ENCODE data around the gene PEF1. TPM values are rescaled to one million over a fixed set of nuclear protein-coding genes. Genes with fewer than 3 reads are reported as not detected.

The PEF1 gene
- total and polyA plus RNA-seq, 4 donors = 75.1 to 103 (median 80.8) TPM

DNA sequence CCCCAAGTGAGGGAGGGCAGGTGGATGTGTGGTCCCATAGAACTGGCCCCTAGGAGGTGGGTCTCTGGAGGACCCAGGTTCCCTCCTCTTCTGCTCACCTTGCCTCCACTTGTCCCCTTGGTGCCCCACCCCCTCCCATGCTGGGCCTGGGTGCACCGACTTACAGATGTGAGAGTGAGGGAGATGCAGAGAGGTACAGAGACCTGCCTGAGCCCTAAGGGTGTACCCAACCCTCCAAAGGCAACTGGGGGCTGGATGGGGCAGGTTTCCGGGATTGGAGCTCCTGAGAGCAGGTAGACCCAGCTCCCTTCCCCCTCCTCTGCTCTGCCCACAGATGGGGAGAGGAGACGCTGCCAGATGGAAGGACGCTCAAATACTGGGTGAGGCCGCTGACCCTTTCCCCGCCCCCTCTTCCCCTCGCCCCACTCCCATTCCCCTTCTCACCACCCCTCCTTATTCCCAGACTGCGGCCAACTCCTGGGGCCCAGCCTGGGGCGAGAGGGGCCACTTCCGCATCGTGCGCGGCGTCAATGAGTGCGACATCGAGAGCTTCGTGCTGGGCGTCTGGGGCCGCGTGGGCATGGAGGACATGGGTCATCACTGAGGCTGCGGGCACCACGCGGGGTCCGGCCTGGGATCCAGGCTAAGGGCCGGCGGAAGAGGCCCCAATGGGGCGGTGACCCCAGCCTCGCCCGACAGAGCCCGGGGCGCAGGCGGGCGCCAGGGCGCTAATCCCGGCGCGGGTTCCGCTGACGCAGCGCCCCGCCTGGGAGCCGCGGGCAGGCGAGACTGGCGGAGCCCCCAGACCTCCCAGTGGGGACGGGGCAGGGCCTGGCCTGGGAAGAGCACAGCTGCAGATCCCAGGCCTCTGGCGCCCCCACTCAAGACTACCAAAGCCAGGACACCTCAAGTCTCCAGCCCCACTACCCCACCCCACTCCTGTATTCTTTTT is 58.0 kb downstream of the PEF1 start:
- no peak overlapping the region for H3K27ac ChIP-seq (ENCODE audit: low read depth in 1 of 2, low read length in 1 of 2)
- ATAC-seq (ENCODE audit: insufficient read depth, low FRiP score) (no peak), DNase-seq (no peak)
- no peaks in the 10 kb centered on the region for H3K9me3 ChIP-seq (ENCODE audit: control insufficient read depth in 4 of 4, insufficient read depth in 3 of 4, low read length in 3 of 4)
- WGBS, 2 donors = 80 to 82% methylated on average over 43 to 47 of the region's 47 CpGs
- TF ChIP-seq, protein P1, sequence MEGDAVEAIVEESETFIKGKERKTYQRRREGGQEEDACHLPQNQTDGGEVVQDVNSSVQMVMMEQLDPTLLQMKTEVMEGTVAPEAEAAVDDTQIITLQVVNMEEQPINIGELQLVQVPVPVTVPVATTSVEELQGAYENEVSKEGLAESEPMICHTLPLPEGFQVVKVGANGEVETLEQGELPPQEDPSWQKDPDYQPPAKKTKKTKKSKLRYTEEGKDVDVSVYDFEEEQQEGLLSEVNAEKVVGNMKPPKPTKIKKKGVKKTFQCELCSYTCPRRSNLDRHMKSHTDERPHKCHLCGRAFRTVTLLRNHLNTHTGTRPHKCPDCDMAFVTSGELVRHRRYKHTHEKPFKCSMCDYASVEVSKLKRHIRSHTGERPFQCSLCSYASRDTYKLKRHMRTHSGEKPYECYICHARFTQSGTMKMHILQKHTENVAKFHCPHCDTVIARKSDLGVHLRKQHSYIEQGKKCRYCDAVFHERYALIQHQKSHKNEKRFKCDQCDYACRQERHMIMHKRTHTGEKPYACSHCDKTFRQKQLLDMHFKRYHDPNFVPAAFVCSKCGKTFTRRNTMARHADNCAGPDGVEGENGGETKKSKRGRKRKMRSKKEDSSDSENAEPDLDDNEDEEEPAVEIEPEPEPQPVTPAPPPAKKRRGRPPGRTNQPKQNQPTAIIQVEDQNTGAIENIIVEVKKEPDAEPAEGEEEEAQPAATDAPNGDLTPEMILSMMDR (IDR thresholded peaks at IDR 0.05; ENCODE audit: control extremely low read depth, extremely low read depth) = no peak
- H3K4me3 ChIP-seq = no peak overlapping the region
- peaks cover 8 to 41% (median 17%) of the 10 kb centered on the region in 5 donors for H3K4me1 ChIP-seq (ENCODE audit: control insufficient read depth in 5 of 5, insufficient read depth in 5 of 5, low read length in 5 of 5)
- H3K27me3 ChIP-seq (ENCODE audit: control insufficient read depth in 3 of 3, insufficient read depth in 3 of 3, low read length in 2 of 3) = no peaks in the 10 kb centered on the region
- H3K9ac ChIP-seq (ENCODE audit: insufficient read depth in 1 of 2, low read length in 2 of 2) = no peak overlapping the region
- H3K36me3 ChIP-seq (ENCODE audit: control insufficient read depth in 4 of 4, insufficient read depth in 4 of 4, low read length in 4 of 4) = peaks cover 0 to 20% (median 0%) of the 10 kb centered on the region in 4 donors

DNA sequence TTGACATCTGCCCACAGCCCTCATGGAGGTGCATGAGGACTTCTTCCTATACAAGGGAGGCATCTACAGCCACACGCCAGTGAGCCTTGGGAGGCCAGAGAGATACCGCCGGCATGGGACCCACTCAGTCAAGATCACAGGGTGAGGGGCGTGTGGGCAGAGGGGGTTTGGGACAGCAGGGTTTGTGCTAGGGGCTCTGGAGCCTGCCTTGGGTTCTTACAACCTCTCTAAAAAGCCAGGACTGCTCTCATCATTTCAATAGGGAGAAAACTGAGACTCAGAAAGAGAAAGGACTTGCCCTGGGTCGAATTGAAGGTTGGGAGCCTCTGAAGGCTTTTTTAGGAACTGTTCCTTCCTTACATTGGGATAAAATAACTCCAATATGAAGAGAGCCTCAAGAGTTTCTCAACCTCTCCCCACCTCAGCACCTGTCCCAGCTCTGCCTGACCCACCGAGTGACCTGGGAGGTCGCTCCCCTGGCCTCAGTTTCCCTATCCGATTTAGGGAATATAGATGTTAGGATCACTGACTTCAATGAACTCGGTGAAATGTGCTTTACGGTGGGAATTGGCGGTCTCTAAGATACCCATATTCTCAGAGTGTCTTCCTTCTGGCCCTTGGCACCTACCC is 58.8 kb downstream of the PEF1 start:
- no peak overlapping the region for H3K9ac ChIP-seq (ENCODE audit: insufficient read depth in 1 of 2, low read length in 2 of 2)
- 91 to 93% methylated on average over 11 of the region's 11 CpGs for WGBS, 2 donors
- ATAC-seq (ENCODE audit: insufficient read depth, low FRiP score) = no peak

DNA sequence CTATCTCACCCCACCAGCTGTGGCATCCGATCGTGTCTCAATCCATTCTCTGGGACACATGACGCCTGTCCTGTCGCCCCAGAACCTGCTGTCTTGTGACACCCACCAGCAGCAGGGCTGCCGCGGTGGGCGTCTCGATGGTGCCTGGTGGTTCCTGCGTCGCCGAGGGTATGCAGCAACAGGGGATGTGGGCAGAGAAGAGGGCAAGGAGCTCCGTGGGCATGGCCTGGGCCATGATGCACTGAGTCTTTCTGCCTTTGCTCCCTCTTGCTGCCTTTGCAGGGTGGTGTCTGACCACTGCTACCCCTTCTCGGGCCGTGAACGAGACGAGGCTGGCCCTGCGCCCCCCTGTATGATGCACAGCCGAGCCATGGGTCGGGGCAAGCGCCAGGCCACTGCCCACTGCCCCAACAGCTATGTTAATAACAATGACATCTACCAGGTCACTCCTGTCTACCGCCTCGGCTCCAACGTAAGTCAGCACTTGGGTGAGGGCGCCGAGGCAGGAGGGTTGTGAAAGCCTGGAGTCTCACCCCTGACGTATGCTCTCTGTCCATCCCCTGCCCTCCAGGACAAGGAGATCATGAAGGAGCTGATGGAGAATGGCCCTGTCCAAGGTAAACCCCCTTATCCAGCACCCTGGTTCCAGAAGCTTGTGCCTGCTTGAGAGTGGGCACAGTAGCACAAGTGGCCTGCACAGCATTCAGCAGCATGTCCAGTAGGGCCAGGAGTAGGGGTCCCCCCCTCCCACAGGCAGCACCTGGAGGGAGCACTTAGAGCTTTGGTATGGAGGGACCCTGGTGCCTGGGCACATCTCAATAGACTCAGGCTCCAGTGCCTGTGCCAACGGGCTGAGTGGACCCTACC is 59.6 kb downstream of the PEF1 start:
- H3K27me3 ChIP-seq (ENCODE audit: control insufficient read depth in 3 of 3, insufficient read depth in 3 of 3, low read length in 2 of 3) = no peaks in the 10 kb centered on the region
- ATAC-seq (ENCODE audit: insufficient read depth, low FRiP score) (no peak), DNase-seq (no peak)
- no peaks in the 10 kb centered on the region for H3K9me3 ChIP-seq (ENCODE audit: control insufficient read depth in 4 of 4, insufficient read depth in 3 of 4, low read length in 3 of 4)
- no peak overlapping the region for H3K4me3 ChIP-seq
- no peak overlapping the region for H3K9ac ChIP-seq (ENCODE audit: insufficient read depth in 1 of 2, low read length in 2 of 2)
- WGBS, 2 donors = 90 to 91% methylated on average over 27 of the region's 27 CpGs
- peaks cover 0 to 20% (median 0%) of the 10 kb centered on the region in 4 donors for H3K36me3 ChIP-seq (ENCODE audit: control insufficient read depth in 4 of 4, insufficient read depth in 4 of 4, low read length in 4 of 4)
- peak overlapping the region; percentile 40 to 58 for H3K27ac ChIP-seq (ENCODE audit: low read depth in 1 of 2, low read length in 1 of 2)
- H3K4me1 ChIP-seq (ENCODE audit: control insufficient read depth in 5 of 5, insufficient read depth in 5 of 5, low read length in 5 of 5) = peaks cover 13 to 45% (median 20%) of the 10 kb centered on the region in 5 donors
- TF ChIP-seq, protein P1 (IDR thresholded peaks at IDR 0.05; ENCODE audit: control extremely low read depth, extremely low read depth) = no peak

More for the DNA sequence above, 58.8 kb downstream of the PEF1 start:
- Histone ChIP-seq H3K9me3 (ENCODE audit: control insufficient read depth in 4 of 4, insufficient read depth in 3 of 4, low read length in 3 of 4) (no peaks in the 10 kb centered on the region), H3K27me3 (ENCODE audit: control insufficient read depth in 3 of 3, insufficient read depth in 3 of 3, low read length in 2 of 3) (no peaks in the 10 kb centered on the region), H3K4me3 (no peak overlapping the region), H3K4me1 (ENCODE audit: control insufficient read depth in 5 of 5, insufficient read depth in 5 of 5, low read length in 5 of 5) (peaks cover 10 to 44% (median 17%) of the 10 kb centered on the region in 5 donors), H3K36me3 (ENCODE audit: control insufficient read depth in 4 of 4, insufficient read depth in 4 of 4, low read length in 4 of 4) (peaks cover 0 to 20% (median 0%) of the 10 kb centered on the region in 4 donors), H3K27ac (ENCODE audit: low read depth in 1 of 2, low read length in 1 of 2) (peak overlapping the region; percentile 4 to 37)
- no peak for DNase-seq
- TF ChIP-seq, protein P1 (IDR thresholded peaks at IDR 0.05; ENCODE audit: control extremely low read depth, extremely low read depth) = no peak
